NT2/D1 (cell line): ENCODE measurements around the gene OR2T4.

Source experiments
- DNase-seq: peaks from one replicate; pipeline ENCODE4 v3.0.0-alpha.2; 2011; ENCODE audit warnings: low read depth, low spot score
- H3K27me3 ChIP-seq: 2 replicates; pipeline ENCODE4 v1.6.0; 2011; ENCODE audit warnings: mild to moderate bottlenecking; ENCODE audit not compliant: insufficient read length, insufficient read depth
- H3K36me3 ChIP-seq: 2 replicates; pipeline ENCODE4 v1.6.1; 2011; ENCODE audit warnings: mild to moderate bottlenecking, low read length, mixed read lengths; ENCODE audit not compliant: insufficient read depth, insufficient read length
- H3K4me1 ChIP-seq: 2 replicates; pipeline ENCODE4 v1.5.1; 2011; ENCODE audit not compliant: insufficient read depth, insufficient read length
- H3K4me3 ChIP-seq: 2 replicates; pipeline ENCODE4 v1.5.1; 2011; ENCODE audit warnings: low read depth; ENCODE audit not compliant: insufficient read length
- H3K9ac ChIP-seq: 2 replicates; pipeline ENCODE4 v1.6.0; 2011; ENCODE audit warnings: low read depth; ENCODE audit not compliant: insufficient read length
- H3K9me3 ChIP-seq: 2 replicates; pipeline ENCODE4 v1.5.1; 2011; ENCODE audit warnings: mild to moderate bottlenecking, low read length; ENCODE audit not compliant: insufficient read depth
- SUZ12 ChIP-seq: IDR thresholded peaks from 2 replicates; pipeline ENCODE4 v1.6.1; 2011; ENCODE audit not compliant: insufficient read length, insufficient read depth; ENCODE audit errors: extremely low read depth
- YY1 ChIP-seq: IDR thresholded peaks from 2 replicates; pipeline ENCODE4 v1.6.1; 2011; ENCODE audit not compliant: insufficient read length, insufficient read depth
- ZNF274 ChIP-seq: IDR thresholded peaks from 2 replicates; pipeline ENCODE4 v1.6.1; 2011; ENCODE audit warnings: mild to moderate bottlenecking, low read depth, low read length

Gene OR2T4, protein sequence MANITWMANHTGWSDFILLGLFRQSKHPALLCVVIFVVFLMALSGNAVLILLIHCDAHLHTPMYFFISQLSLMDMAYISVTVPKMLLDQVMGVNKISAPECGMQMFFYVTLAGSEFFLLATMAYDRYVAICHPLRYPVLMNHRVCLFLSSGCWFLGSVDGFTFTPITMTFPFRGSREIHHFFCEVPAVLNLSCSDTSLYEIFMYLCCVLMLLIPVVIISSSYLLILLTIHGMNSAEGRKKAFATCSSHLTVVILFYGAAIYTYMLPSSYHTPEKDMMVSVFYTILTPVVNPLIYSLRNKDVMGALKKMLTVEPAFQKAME

GRCh38 chr1:248361121-248361715 is at the start of gene OR2T4:
Gene OR2T4, plus strand, starts transcription at chr1:248361665. Its CDS starts 0 bp downstream, at chr1:248361665.
- no peaks in the 10 kb centered on the region for H3K27me3 ChIP-seq
- no peak for TF ChIP-seq SUZ12
- TF ChIP-seq YY1, result no peak
- TF ChIP-seq ZNF274, result no peak
- no peak within 1 kb of the TSS for H3K4me3 ChIP-seq
- H3K36me3 ChIP-seq, result no peaks in the 10 kb centered on the region
- H3K9ac ChIP-seq, result no peak within 1 kb of the TSS
- H3K9me3 ChIP-seq, result no peaks in the 10 kb centered on the region
- no peaks in the 10 kb centered on the region for H3K4me1 ChIP-seq
- DNase-seq, result no peak

- no peak for DNase-seq
- Histone ChIP-seq H3K4me1 (no peaks in the 10 kb centered on the region), H3K9me3 (no peaks in the 10 kb centered on the region)
These were observed 44.7 kb upstream of the OR2T4 start for GRCh38 chr1:248316796-248317195.

GRCh38 chr1:248324468-248324867 is 37.0 kb upstream of the OR2T4 start, which contains the start of gene OR2M7:
Gene OR2M7, minus strand, starts transcription at chr1:248324568. Its CDS starts 0 bp downstream, at chr1:248324568.
- DNase-seq, result no peak
- TF ChIP-seq YY1, result no peak
- TF ChIP-seq ZNF274, result no peak
- H3K4me1 ChIP-seq, result no peaks in the 10 kb centered on the region
- no peak within 1 kb of the TSS for H3K9ac ChIP-seq
- H3K9me3 ChIP-seq, result no peaks in the 10 kb centered on the region
- no peak within 1 kb of the TSS for H3K4me3 ChIP-seq
- H3K36me3 ChIP-seq, result no peaks in the 10 kb centered on the region
- H3K27me3 ChIP-seq, result no peaks in the 10 kb centered on the region

More at GRCh38 chr1:248316796-248317195, 44.7 kb upstream of the OR2T4 start:
- no peaks in the 10 kb centered on the region for H3K27me3 ChIP-seq
- H3K4me3 ChIP-seq, result no peak overlapping the region
- no peaks in the 10 kb centered on the region for H3K36me3 ChIP-seq
- H3K9ac ChIP-seq, result no peak overlapping the region
- no peak for TF ChIP-seq ZNF274
- no peak for TF ChIP-seq YY1
- no peak for TF ChIP-seq SUZ12

DNA sequence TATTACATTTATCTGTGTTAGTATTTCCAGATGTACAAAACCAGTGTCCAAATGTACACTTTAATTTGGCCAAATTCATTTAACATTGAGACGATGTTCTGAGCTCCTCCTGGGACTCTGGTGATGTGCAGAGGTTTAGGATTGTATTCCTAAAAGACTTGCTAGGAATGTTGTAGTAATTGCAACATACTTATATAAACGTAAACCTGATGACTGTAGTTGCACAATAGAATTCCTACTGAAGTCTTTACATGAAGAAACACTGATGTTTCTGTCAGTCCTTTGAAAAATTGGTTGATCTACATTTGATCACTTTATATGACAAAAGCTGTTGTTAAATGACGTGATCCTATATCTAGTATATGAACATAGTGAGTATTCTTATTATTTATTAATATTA is 18.0 kb upstream of the OR2T4 start:
- Histone ChIP-seq H3K9me3 (no peaks in the 10 kb centered on the region), H3K36me3 (no peaks in the 10 kb centered on the region), H3K4me3 (no peak overlapping the region), H3K4me1 (no peaks in the 10 kb centered on the region), H3K27me3 (no peaks in the 10 kb centered on the region), H3K9ac (no peak overlapping the region)
- TF ChIP-seq ZNF274 (no peak), YY1 (no peak), SUZ12 (no peak)
- DNase-seq, result no peak

GRCh38 chr1:248348475-248348874 is 13.0 kb upstream of the OR2T4 start, which contains the start of gene OR14C36:
Gene OR14C36, plus strand, starts transcription at chr1:248348775. Its CDS starts 0 bp downstream, at chr1:248348775.
- no peak for TF ChIP-seq SUZ12
- no peak for TF ChIP-seq ZNF274
- no peak for TF ChIP-seq YY1
- no peaks in the 10 kb centered on the region for H3K4me1 ChIP-seq
- H3K36me3 ChIP-seq, result no peaks in the 10 kb centered on the region
- H3K27me3 ChIP-seq, result no peaks in the 10 kb centered on the region
- no peaks in the 10 kb centered on the region for H3K9me3 ChIP-seq
- H3K4me3 ChIP-seq, result no peak within 1 kb of the TSS
- no peak within 1 kb of the TSS for H3K9ac ChIP-seq
- no peak for DNase-seq

- H3K4me1 ChIP-seq, result no peaks in the 10 kb centered on the region
- no peak for TF ChIP-seq ZNF274
- TF ChIP-seq YY1, result no peak
- TF ChIP-seq SUZ12, result no peak
- no peak for DNase-seq
- H3K27me3 ChIP-seq, result no peaks in the 10 kb centered on the region
- H3K36me3 ChIP-seq, result no peaks in the 10 kb centered on the region
- no peak overlapping the region for H3K4me3 ChIP-seq
- no peaks in the 10 kb centered on the region for H3K9me3 ChIP-seq
- no peak overlapping the region for H3K9ac ChIP-seq
These were observed 2.0 kb upstream of the OR2T4 start for GRCh38 chr1:248359415-248359814.

- Histone ChIP-seq H3K27me3 (no peaks in the 10 kb centered on the region), H3K4me1 (no peaks in the 10 kb centered on the region), H3K9ac (no peak overlapping the region), H3K4me3 (no peak overlapping the region), H3K9me3 (no peaks in the 10 kb centered on the region), H3K36me3 (no peaks in the 10 kb centered on the region)
- TF ChIP-seq YY1 (no peak), SUZ12 (no peak), ZNF274 (no peak)
- no peak for DNase-seq
These were observed 5.1 kb downstream of the OR2T4 start for GRCh38 chr1:248366609-248367008.
